Ishikawa (cell line): Measurements from ENCODE around the gene DDIT4L.

Experiments used
- EP300 ChIP-seq: IDR thresholded peaks from 2 replicates; pipeline ENCODE4 v1.6.1; 2012; ENCODE audit warnings: borderline replicate concordance
- TF ChIP-seq, protein P1 (sequence below): IDR thresholded peaks from 2 replicates; pipeline ENCODE4 v1.6.1; 2012

DNA sequence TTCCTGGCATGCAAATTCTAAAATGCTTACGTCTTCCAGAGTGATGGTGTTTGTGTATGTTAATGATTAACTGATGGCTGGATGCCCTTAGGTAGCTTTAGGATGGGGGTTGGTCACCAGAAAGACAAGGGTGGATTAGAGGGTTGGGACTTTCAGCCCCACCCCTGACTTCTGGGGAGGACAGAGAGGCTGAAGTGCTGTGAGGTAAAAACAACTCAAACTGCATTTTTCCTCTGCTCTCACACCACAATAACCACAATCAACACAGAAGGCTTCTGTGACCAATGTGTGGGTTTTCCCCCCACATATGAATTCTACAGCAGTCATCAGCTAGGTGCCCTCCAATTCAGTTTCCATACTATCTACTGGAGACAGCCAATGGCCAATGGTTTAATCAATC lies 18.7 kb upstream of the DDIT4L start:
- no peak for TF ChIP-seq EP300
- TF ChIP-seq, protein P1, sequence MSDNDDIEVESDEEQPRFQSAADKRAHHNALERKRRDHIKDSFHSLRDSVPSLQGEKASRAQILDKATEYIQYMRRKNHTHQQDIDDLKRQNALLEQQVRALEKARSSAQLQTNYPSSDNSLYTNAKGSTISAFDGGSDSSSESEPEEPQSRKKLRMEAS = no peak
